Activated CD4-positive, alpha-beta T cell treated with anti-CD3 and anti-CD28 coated beads, Interleukin-2, amount 50 U/mL, for 16 hours (primary cell): ENCODE results near the gene BIRC2.

Experiments
- DNase-seq: peaks from one replicate; pipeline ENCODE4 v3.0.0-alpha.2; 2020

BIRC2 gene

GRCh38 chr11:102402548-102402947, 55.5 kb downstream of the BIRC2 start:
- DNase-seq, result no peak

- no peak for DNase-seq
Observed at GRCh38 chr11:102405501-102405900, 58.5 kb downstream of the BIRC2 start.

GRCh38 chr11:102406099-102406498, 59.1 kb downstream of the BIRC2 start:
- DNase-seq, result no peak

GRCh38 chr11:102407901-102408300, 60.9 kb downstream of the BIRC2 start:
- no peak for DNase-seq

- no peak for DNase-seq
Observed at GRCh38 chr11:102408339-102408738, 61.3 kb downstream of the BIRC2 start.

- no peak for DNase-seq
Observed at GRCh38 chr11:102410382-102410784, 63.4 kb downstream of the BIRC2 start.

- DNase-seq, result no peak
Observed at GRCh38 chr11:102411142-102411541, 64.1 kb downstream of the BIRC2 start.

GRCh38 chr11:102413497-102413896, 66.5 kb downstream of the BIRC2 start:
- DNase-seq, result no peak

GRCh38 chr11:102414559-102414958, 67.5 kb downstream of the BIRC2 start:
- DNase-seq, result no peak

GRCh38 chr11:102415304-102415916, 68.4 kb downstream of the BIRC2 start:
- peak; percentile 16 for DNase-seq

- peak; percentile 69 for DNase-seq
Observed at GRCh38 chr11:102416976-102417375, 70.0 kb downstream of the BIRC2 start.

- DNase-seq, result no peak
Observed at GRCh38 chr11:102419181-102419580, 72.2 kb downstream of the BIRC2 start.

GRCh38 chr11:102420547-102420946, 73.5 kb downstream of the BIRC2 start:
- peak; percentile 39 for DNase-seq

GRCh38 chr11:102421261-102421660, 74.2 kb downstream of the BIRC2 start:
- no peak for DNase-seq

GRCh38 chr11:102422817-102423712, 76.1 kb downstream of the BIRC2 start:
- DNase-seq, result no peak

GRCh38 chr11:102423936-102424335, 76.9 kb downstream of the BIRC2 start:
- DNase-seq, result no peak

GRCh38 chr11:102426000-102426399, 79.0 kb downstream of the BIRC2 start:
- DNase-seq, result no peak

GRCh38 chr11:102426570-102426969, 79.6 kb downstream of the BIRC2 start:
- DNase-seq, result no peak

GRCh38 chr11:102427068-102427467, 80.1 kb downstream of the BIRC2 start:
- no peak for DNase-seq
